Gastrocnemius medialis (tissue), 4 donors: ENCODE results near the gene RAPH1.

Source experiments
- CTCF ChIP-seq, 5 experiments: fragments of 450-650 bp in 3 of 5; fragments of 200-600 bp in 2 of 5; sonication (generic) in 2 of 5; IDR thresholded peaks in 4 of 5; conservative IDR thresholded peaks in 1 of 5; 1 replicate in 4 of 5; 2 replicates in 1 of 5; pipeline ENCODE4 v1.5.1; 2016 to 2019; ENCODE audit warnings: antibody characterized with exemption in 5 of 5, mild to moderate bottlenecking in 3 of 5, moderate library complexity in 3 of 5
- POLR2A ChIP-seq, 2 donors: fragments of 450-650 bp; IDR thresholded peaks; one replicate each; pipeline ENCODE4 v1.6.1; 2017; ENCODE audit warnings: antibody characterized with exemption in 2 of 2, mild to moderate bottlenecking in 2 of 2, moderate library complexity in 2 of 2

- TF ChIP-seq CTCF (IDR thresholded peaks at IDR 0.05 in 4 of 5, conservative IDR thresholded peaks at IDR 0.05 in 1 of 5) (no peak), POLR2A (IDR thresholded peaks at IDR 0.05) (no peak)
Measured at GRCh38 chr2:203359450-203359849, 175.7 kb downstream of the RAPH1 start.
